ENCODE measurements around the gene LURAP1L.
A peak's percentile ranks its signal among the peaks of the same experiment; 100 is the strongest.

LURAP1L gene

GRCh38 chr9:12813960-12814876, 39.4 kb downstream of the LURAP1L start:
- DNase-seq: peak; percentile 85

DNA sequence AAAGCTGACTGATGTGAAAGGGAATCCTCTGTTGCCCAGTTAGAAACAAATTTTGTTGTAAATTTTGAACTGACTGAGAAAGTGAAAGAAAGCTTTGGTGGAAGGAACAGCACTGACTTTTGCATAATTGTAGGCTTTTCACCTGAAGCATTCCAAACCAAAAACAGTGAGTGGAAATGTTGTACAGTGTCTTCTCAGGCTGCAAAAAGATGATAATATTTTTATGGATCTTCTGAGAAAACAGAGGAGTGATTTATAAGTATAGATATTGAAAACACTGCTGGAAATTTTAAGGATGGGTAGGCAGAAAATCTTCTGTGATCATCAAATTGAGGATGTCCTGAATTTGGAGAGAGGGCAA, 40.0 kb downstream of the LURAP1L start:
- no peak for DNase-seq

DNA sequence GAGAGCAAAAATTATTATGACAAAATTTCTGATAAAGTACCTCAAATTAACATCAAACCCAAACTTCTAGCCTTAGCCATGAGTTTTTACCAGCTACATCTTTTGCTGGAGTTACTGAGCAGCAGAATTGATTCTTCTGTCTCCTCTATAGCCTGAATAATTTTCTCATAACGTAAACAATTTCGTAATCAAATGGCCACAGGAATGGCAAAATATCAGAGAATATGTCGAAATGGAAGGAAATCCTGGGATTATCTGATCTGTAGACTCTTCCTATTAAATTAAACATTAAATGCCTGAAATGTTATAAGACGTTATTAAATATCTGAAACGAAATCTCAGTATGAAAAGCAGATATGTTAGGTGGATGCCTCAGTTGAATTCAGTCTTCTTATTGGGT, 41.1 kb downstream of the LURAP1L start:
- no peak for DNase-seq

GRCh38 chr9:12816656-12817101, 41.9 kb downstream of the LURAP1L start:
- DNase-seq: peak; percentile 24

DNA sequence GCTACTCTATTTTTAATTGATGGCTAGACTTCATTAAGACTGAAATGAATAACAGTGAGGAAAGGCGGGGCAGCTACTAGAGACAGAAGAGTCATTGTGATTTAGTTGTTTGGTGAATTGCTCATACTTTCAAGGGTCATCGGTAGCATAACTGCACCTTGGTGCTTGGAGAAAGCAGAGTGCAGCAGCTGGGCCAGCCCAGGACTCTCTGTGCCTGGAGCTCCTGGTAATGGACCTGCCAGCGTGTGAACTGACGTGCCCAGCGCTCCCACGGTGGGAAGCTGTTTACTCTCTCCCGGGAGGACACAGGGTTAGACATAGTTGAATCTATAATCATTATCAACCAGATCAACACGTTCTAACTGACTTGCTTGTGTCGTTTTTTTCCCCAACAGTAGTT, 42.9 kb downstream of the LURAP1L start:
- DNase-seq: peak; percentile 65

DNA sequence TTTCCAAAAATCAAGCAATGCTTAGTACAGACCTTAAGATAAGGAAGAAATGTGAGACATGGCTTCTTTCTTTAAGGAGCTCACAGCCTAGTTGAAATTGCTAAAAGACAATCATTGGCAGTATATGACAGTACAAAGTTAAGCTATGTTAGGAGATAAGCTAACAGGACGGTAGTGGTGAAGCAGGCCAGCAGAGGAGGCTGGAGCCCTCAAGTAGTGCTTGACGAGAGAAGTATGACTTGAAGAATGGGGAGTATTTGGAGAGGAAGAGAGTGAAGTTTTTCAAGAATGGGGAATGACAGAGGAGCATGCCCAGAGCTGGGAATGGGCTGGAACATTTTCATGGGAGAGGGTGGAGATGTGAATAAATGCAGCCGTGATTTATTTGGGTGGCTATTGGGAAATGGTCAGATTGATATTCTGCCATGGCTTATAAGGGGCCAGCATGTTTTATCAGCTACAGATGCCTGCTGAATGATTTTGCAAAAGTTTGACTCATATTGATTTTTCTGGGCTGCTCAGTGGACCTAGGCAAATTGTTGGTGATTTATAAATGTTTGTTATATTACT, 43.7 kb downstream of the LURAP1L start:
- no peak for DNase-seq

- no peak for DNase-seq
Measured at GRCh38 chr9:12819436-12820185, 44.8 kb downstream of the LURAP1L start.

DNA sequence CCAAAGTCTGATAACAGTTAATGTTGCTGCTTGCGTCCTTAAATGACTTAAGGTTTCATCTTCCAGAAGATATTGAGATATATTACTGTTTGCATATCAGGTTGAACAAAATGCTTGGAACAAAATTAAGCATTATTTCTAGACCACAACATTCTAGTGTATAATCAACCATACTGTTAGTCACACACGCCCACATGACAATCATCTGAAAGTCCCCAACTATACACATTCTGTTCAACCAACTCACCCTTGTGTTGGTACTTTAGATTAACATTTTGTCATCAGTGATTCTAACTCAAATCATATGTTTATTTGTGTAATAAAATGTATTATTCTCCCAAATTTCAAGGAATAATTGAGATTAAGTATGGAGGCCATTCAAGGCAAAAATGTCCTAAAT, 47.3 kb downstream of the LURAP1L start:
- DNase-seq: no peak

DNA sequence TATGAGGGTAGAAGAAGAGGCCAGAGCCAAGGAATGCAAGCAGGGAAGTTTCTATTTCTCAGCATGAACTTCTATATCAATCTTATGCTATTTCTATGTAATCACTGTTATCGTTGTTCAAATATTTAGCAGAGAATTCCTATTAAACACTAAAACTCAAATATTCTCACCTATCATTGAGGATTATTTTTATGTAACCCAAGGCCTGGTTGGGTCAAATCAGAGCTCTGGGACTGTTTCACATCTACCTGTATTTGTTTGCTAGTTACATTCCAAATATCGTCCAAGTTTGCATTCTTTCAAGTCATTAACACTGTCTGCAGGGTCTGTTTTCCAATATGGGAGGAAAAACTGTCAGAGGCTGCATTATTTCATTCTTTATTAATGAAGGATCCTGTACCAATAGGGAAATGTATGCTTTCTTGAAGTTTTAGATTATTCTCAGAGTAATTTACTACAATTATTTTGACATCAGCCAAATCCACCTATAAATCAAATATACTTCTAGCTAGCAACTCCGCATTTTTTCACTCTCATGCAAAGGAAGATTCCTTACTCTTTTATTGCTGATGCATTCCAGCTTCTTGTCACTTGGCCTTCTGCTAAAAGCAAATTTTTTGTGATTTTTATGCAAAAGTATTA, 52.2 kb downstream of the LURAP1L start:
- no peak for DNase-seq

DNA sequence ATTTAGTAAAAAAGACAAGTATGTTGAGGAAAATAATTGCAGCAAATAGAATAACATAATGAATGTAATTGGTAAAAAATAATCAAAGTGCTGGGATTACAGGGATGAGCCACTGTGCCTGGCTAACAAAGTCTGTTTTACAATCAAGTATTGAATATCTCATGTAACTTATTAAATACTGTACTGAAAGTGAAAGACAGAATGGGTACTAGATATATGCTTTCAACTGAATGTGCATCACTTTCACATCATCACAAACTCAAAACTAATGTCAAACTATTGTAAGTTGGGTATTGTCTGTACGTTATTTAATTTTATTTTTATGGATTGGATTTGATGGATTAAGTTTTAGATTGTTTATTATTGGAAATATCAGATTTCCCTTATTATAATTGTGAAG, 58.9 kb downstream of the LURAP1L start:
- DNase-seq: no peak

DNA sequence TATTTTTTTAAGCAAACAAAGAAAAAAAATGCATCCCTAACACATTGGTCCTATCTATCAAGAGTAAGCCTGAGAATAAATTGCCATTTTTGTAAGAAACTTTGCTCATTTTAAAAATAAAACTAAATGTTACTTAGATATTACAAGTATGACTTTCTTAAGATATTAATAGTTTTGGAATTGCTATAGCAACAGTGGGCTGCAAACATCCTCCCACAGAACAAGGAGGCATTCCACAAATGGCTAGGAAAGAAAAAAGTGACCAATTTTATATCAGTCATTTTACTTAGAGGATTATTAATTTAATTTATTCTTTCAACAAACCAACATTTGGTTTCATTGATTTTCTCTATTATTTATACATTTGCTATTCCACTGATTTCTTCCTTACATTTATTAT, 63.7 kb downstream of the LURAP1L start:
- DNase-seq: no peak

DNA sequence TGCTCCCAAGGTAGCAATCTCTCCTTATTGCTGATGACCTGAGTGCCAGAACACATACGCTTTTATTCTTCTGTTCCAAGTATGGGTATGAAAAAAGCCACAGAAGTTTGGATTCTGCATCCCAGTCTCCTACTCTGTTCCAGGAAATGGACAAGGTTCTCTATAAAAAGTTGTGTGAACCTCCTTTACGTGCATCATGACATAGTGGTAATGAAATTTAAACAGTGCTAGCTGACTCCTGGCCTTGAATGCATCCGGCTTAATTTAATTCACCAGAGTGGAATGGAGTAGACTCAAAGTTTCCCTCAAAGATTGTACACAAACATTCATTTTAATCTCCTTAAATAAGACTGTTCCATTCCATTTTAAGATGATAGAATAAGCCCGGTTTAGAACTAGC, 68.9 kb downstream of the LURAP1L start:
- no peak for DNase-seq

DNA sequence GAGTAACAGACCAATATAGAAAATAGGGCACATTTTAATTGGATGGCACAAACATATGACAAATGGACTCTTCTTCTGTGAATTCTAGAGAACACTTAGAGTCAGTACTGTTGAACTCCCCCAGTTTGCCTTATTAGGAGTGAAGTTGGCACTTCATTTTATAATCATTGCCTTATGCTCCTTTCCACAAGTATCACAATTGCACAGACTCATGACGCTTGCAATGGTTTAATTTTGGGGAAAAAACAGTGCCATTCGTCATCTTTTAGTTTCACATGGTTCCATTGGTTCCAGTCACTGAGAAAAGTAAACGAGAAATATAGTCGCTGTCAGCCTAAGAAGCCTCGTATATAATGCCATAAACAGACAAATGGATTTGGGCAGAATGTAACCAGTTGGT, 71.2 kb downstream of the LURAP1L start:
- DNase-seq: no peak

GRCh38 chr9:12847561-12847960, 72.7 kb downstream of the LURAP1L start:
- no peak for DNase-seq

- DNase-seq: peak; percentile 21
Measured at GRCh38 chr9:12849486-12850003, 74.7 kb downstream of the LURAP1L start.

GRCh38 chr9:12851341-12852090, 76.7 kb downstream of the LURAP1L start:
- DNase-seq: no peak

DNA sequence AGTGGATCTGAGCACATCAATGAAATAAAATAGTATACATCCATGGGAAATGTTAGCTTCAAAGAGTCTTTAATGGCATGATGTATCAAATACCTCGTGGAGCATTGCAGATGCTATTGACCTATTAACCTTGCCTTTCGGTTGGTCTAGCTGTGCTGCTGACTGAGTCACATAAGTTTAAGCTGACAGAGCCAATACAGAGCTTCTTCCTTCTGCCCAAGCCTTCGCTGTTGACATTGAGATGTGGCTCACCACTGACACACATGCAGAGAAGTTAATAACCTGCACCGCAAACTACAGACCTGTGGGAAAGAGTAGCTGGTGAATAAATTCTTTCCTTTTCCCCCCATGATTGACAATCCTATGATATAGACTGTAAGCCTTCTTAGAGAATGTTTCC, 78.2 kb downstream of the LURAP1L start:
- no peak for DNase-seq

DNA sequence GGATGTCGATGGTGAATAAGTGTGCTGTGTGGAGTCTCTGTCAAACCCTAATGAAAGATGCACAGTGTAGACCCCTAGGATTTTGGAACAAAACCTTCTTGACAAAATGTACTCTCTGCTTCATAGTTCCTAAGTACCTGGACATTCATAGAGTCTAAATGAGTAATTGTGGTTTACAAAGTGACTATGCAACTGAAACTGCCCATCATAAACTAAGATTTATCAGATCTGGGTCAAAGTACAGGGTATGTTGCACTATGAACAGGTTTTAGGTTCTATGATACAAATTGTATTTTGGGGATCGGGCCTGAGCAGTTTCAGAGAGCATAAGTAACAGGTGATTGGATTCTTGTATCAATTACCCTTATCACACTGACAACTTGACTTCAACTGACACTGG, 79.4 kb downstream of the LURAP1L start:
- DNase-seq: no peak

DNA sequence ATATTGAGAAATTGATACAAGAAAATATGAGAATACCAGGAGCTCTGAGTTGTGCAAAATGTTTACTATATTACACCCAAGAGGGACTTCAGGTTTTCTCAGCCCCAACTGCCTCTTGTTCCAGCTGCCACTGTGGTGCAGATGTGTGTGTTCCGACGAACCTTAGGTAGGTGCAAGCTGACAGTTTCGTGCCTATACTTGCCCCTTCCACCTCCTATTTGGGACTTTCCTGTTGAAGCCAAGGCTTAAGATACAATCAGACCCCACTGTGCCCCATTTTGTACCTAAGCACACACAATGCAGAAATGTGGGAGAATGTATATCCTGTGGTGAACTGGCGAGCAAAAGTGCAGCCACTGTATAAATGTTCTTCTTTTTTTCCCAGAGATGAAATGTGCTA, 80.2 kb downstream of the LURAP1L start:
- no peak for DNase-seq

DNA sequence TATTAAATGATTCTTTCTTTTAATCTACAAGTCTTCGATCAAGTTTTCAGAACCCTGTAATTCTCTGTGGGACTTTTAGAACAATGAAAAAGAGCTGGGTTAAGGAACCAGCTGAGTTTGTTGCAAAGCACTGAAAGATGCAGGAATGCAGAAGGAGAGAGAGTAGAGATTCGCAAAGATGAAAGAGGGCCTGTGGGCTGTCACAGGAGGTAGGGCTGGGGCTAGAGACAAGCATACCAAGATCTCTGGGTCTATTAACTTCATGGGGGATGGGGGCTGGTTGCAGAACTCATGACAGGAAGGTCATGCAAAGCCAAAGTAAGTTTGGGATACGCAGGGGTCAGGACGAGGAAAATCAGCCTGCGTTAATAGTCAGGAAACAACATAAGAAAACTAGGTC, 81.8 kb downstream of the LURAP1L start:
- no peak for DNase-seq

DNA sequence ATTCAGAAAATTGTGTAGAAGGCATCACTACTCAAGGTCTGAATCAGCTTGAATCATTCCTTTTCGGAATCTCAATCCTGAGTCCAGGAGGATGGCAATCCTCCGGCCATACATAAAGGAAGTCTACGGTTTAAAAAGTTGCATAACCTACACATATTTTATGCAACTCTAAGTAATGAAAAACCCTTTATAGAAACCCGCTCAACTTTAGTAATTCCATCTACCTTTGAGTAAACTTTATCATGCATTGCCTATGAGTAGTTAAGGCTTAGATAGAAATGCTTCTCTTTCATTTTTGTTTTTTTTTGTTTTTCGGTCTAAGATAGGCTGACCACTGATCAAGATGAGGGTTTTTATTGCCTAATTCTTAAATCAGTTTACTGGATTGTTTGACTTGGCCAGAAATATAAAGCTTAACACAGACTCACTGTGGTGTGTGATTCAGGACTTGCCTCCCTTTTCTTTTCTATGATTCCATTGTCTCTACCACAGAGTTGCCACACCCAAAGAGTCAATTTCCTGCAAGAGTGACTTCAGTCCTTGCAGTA, 85.0 kb downstream of the LURAP1L start:
- peak; percentile 68 for DNase-seq

DNA sequence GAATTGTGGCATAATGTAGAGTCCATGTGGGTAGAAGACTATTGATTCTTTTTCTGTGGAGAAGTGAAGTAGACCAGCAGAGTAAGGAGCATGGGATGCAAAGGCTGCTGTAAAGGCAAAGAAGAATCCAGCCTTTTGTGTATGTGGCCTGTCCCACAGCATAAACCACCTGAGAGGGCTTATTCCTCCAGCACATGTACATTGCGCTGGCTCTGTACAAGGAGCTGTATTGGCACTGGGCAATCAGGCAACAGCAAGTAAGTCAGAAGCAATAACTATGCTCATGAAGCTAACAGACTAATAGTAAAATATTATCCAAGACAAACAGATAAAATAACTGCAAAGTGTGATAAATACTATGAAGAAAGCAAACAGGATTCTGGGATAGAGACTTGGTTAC, 86.2 kb downstream of the LURAP1L start:
- DNase-seq: no peak
